Kidney tubule cell (primary cell): ENCODE data around the gene RNF152.

Experiments used
- DNase-seq: peaks from one replicate; pipeline ENCODE4 v3.0.0-alpha.2; 2018; ENCODE audit warnings: low spot score

Gene RNF152

DNA sequence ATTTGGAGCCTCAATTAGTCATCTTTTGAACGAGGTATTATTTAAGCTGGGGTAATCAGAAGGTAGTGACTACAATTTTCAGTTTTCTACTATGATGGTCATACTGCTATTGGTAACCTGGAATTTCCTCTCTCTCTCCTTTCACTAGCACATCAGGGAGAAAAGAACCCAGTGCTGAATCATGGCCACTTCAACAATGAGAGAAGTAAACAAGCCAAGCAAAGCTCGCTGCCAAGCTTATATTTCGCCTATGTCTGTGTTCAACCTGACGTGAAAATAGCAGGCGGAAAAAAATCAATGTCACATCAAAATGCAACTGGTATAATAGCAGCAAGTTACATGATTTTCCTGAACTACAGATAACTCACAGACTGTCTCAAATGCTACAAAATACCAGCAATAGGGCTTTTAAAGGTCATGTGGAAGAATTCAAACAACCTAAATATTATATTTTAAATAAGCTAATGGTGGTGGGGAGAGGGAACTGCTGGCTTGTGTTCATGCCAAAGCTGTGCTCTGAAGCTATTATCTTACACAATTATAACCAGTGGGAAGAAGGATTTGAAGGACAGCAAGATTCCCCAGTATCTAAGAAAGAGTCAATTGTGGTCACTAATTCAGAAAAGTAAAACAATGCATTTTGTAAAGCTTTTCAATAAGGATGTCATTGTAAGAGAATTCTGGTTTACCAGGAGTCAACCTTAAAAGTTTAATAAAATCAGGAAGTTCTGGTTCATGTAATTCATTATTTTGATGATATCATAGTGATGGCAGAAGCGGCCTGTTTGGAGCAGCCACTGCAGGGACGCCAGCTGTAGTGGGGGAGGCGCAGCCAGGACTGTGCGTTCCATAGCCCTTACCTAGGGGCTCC lies 38.0 kb downstream of the RNF152 start:
- DNase-seq = peak; percentile 25

DNA sequence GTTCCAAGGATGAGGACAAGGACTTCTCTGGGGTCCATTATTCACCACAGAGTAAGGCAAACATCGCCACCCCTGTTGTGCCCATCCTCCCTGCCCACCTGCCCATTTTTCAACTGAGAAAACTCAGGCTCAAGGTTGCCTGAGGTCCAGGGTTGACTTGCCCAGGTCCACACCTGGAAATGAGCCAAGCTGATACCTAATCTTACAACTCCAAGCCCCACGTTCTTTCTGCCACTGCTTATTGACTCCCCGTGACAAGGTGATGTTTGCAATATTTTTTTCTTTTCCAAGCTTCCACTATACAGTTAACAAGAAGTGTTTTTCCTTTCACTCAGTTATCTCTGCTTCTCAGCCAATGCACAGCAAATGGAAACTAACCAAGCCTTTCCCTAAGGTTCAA lies 39.0 kb downstream of the RNF152 start:
- no peak for DNase-seq

DNA sequence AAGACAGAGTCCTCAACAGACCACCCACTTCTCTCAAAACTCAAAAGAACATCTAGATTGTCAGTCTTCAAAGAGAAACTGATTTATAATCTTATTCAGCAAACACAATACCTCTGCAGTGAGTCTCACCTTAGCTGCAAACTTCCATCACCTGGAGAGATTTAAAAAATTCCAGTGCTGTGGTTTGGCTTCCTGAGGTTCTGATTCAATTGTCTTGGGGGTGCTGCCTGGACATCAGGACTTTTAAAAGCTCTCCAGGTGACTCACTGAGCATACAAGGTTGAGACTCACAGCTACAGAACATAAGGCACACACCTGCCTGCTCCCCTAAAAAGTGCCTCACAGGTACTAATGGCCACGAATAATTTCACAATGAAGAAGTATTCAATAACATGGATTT lies 40.3 kb downstream of the RNF152 start:
- DNase-seq = peak; percentile 72

DNA sequence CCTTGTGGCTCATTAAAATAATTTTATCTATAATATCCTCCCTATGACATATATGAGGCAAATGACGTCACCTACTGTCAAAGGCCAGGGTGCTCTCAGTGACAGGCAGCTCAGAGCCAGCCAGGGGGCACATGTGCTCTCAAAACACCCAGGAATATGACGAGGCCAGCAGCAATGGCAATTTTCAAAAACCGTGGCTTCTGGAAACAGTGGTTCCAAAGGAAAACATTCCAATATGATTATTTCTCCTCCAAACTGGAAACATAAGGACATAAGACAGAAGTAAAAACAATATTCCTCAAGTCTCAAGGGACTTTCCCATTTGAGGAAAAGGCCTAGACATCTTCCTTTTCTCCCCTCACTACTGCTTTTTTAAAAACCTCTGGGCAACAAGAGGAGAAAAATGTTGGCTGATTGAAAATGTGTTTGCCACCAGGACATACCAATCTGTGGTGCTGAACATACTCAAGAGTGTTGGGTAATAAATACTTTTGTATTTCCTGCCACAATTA lies 40.8 kb downstream of the RNF152 start:
- DNase-seq = no peak

DNA sequence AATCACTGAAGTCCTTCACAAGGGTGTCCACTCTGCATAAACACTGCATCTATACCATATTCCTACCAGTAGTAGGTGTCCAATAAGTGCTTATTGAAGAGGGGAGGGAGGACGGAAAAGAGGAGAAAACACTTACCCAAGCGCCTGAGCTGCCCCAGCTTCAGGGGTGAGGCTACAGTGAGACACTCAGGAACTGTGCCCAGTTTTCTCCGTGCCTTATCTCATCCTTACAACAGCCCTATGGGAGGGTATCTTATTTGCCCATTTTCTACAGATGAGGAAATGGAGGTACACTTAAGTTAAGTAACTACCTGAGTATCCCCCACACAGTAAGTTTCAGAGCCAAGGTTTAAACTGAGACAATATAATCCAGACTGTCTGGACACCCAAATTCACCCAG lies 41.5 kb downstream of the RNF152 start:
- no peak for DNase-seq

DNA sequence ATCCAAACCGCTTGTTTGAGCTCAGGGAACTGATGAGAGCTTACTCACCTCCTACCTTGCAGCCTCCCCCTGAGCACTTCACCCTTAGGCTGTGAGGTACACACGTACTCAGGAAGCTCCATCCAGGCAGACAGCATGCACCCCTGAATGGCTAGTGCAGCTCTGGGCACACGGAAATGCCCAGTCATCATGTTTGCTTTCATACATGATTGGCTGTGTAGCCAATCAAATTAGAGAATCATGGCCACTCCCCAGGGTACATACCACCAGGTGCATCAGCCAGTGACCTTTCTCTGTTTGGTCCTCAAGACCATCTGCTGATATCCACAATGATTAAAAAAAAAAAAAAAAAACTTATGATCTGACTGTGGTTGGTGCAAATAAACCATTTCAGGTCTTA lies 42.1 kb downstream of the RNF152 start:
- peak; percentile 19 for DNase-seq

DNA sequence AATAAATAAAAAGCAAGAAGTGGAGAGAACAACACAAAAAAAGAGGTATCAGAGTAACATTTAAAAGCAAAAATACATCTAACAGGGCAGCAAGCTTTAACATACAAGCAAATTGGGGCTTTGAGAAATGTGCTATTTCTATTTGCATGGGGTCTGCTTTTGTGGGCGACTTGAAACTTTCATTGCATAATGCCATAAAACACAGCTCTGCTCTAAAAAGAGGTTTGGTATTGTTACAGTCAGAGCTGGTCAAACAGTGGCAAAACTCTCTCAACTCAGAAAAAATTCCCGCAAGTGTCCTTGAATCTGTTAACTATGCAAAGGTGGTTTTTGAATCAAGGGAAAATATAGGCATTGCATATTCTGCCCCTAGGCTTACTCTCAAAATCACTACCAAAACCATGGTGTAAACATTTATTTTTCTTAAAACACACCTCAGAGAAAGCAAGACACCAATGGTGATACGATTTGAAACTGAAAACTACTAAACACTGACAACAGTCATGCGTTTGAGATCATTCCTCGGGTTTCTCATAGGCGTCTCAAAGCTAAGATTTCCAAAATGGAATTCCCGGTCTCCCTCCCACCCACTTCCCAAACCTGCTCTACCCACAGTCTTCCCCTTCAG lies 45.5 kb downstream of the RNF152 start:
- DNase-seq = no peak

DNA sequence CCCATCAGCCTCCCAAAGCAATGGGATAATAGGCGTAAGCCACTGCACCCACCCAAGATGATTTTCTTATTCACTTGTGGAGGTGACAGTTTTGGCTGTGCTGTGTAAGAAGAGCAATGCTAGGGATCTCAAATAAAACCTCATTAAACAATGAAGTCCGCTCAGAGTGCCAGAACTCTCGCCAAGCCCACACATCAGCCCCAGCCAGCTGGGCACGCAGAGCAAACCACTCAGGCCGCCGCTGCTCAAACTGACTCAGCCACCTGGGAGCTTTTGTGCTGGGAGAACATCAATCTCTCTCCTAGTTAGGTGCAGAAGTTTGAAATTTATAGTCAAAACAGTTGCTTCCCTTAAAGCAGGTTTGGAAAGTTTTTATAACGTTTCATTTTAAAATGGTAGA lies 47.6 kb downstream of the RNF152 start:
- no peak for DNase-seq

DNA sequence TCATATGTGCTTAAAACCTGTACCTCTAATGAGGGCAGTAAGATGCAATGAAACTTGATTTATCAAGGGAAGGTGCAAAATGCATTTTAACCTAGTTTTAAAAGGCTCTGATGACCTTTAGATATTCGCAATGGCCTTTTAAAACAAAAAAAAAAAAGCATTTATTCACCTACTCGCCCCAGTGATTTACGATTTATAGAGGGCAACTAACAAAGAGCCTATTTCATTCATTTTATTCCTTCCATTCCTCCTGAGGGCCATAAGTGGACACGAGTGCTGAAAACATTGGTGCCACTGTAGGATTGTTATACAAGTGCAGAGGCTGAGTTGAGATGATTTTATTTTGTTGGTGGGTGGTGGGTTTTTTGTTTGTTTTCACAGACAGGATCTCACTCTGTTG lies 48.1 kb downstream of the RNF152 start:
- DNase-seq = no peak

DNA sequence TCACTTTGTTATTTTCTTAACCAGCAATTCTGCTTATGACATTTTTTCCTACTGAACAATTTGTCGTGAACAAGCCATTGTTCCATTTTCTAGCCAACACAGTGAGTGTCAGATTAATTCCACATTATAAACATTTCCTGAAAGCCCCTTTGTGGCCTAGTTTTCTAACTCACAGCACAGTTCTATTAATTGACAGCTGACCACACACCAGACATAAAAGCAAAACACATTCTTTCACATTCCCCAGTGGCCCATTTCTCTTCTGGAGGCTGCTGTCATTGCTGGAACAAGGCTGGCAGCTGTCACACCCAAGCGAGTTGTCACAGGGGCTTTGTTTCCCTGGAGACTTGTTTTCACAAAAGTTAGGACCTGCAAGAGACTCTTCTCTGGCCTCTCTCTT lies 50.7 kb downstream of the RNF152 start:
- DNase-seq = no peak

DNA sequence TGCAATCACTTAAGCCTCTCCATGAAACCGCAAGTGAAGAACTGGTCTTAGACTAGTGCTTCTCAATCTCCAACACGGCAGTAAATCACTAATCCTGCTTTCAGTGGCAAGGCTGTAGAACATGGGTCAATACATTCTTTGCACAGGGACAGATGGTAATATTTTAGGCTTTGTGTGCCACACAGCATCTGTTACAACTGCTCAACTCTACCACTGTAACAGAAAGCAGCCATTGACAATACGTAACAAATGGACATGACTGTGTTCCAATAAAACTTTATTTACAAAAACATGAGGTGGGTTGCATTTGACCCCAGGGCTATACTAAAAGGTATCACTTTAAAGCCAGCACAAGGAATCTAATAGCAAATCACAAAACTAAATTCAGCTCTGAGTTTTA lies 51.1 kb downstream of the RNF152 start:
- no peak for DNase-seq

DNA sequence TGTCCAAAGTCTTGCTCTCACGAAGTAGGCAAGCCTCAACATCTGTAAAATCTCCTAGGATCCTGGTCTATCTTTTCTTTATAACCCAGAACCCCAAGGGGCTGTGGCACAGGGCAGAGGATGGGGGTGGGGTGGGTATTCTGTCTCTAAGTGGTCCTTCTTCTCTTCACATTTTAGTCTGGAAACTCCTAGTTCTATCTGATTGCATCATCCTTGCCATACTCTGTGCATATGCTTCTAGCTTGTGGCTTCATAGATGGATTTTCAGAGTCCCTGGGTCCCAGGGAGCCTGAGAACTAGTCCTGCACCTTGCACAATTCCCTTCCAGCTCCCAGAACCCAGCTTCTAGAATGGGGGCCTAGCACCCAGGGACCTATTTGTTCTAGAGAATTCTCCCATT lies 52.5 kb downstream of the RNF152 start:
- DNase-seq = no peak

DNA sequence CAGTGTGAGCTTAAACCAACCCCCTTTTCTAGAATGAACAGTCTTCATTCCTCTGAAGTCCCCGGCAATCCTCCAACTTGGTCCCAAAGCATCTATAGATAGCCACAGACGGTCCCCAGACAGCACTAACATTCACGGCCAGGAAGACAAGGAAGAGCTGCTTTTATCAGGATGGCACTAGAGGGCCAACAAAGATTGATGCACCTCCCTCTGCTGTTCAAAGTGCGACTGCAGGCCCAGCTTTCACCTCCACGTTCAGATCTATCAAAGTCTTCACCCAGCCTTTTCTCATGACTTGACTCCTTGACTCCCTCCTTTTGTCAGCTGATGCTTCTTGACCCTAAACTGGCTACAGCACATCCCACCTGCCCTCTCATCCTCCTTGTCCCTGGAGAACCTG lies 54.3 kb downstream of the RNF152 start:
- no peak for DNase-seq

DNA sequence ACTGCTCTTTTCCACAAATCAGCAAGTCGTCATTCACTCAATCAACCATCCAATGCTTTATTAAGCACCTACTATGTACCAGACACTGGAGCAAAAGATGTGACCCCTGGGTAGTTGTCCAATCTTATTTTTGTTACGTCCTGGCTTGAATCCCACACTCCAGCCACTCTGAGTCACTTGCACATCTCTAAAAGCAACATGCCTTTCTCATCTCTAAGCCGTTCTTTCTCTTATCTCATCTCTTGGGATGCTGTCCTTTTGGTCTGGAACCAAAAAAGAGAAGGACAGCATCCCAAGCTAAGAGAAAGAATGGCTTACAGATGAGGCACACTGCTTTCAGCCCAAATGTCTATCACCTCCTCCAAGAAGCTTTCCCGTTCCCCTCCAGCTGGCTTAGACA lies 58.8 kb downstream of the RNF152 start:
- DNase-seq = no peak

DNA sequence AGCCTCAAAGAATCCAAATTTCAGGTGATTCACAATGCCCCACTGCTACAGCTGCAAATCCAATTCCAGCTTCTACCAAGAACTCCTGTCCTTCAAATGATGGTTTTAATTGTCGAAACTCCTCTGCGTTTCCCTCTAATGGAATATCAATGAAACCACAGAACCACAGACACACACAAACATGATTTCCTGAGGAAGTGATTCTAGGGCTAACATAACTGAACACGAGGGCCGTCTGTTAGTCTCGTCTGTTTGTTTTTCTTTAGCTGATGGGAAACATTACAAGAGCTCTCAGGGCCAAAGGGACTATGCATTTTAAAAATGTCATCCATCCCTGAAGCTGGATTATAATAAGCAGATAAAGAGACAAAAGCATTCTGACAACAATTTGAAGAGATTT lies 59.4 kb downstream of the RNF152 start:
- DNase-seq = no peak

DNA sequence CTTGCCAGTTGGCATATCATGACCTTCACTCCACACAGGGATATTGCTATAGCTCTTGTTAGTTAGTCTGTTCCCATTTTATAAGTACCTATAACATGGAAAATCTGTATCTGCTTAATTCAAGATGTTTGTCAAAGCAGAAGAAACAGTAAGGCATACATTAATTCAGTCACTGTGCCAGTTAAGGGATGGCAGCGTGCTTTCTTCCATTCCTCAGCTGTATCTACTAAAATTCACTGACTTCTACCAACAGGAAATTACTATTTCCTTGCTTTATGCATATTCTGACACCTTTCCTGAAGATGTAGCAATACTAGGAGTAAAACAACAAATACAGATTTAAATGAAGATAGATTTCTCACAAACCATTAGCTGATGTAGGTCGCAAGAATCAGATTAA lies 59.9 kb downstream of the RNF152 start:
- no peak for DNase-seq

DNA sequence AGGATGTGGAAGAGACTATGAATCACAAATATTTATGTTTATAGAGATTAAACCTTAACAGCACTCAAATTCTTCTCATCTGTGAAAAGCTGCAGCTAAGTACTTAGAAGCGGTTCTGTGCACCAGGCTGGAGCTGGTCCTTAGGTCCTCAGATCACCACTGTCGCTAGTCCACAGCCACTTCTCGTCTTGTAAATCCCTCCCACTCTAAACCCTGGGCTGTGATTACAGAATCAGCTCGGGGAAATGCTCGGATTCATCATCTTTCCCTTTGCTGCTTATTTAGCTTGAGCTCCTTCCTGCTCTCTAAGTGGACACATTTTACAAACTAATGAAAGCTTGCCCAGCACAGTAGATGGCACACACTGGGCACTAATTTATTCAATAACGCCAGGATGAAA lies 61.7 kb downstream of the RNF152 start:
- DNase-seq = no peak

DNA sequence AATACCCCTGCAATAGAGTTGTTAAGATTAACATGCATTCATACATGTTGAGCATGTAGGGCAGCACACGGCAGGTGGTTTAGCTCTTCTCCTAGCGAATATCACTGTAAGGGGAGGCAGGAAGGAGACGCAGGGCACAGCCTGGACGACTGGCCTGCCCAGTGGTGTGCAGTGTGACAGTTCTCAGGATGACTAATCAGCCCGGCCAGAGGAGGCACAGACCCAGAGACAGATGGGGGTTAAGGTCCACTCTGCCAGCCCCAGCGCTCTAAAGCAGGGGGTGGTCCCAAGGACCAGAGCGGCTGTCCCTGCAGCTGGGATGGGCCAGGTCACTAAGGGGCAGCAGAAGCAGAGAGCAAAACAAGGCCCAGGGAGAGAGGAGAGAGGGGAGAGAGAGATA lies 63.7 kb downstream of the RNF152 start:
- DNase-seq = no peak

DNA sequence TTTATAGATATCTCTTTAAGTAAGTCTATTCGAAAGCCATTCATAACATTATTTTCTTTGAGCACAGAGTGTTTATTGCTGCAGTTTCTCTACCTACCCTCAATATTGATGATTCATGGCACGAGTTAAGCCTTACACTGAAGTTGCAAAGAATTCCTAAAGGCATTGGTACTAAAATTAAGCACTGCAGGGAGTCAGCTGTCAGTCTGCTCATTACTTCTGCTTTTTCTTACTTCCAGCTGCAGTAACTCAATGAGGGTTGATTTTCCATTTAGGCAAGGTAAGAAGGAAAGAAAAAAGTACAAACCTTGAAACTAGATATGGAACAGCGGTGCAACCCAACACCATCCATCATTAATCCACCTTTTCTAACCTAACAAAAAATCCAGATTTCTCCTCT lies 65.2 kb downstream of the RNF152 start:
- DNase-seq = no peak

DNA sequence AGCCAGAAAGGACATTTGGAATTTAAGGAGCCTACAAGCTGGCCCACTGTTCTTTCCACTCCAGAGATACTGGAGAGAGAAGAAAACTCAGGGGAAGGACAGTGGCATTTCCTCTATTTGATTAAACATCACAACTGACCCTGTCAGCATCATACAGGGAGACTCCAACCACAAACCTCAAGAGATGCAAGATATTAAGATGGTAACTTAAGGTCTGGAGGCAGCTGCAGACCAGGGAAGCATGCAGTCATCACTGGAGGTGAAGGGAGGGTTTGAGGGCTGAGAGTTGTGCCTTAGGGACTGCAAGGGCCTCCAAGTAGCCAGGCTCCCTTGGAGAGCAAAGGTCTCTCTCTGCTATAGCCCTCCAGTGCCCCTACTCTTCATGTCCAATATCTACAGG lies 67.4 kb downstream of the RNF152 start:
- DNase-seq = no peak

DNA sequence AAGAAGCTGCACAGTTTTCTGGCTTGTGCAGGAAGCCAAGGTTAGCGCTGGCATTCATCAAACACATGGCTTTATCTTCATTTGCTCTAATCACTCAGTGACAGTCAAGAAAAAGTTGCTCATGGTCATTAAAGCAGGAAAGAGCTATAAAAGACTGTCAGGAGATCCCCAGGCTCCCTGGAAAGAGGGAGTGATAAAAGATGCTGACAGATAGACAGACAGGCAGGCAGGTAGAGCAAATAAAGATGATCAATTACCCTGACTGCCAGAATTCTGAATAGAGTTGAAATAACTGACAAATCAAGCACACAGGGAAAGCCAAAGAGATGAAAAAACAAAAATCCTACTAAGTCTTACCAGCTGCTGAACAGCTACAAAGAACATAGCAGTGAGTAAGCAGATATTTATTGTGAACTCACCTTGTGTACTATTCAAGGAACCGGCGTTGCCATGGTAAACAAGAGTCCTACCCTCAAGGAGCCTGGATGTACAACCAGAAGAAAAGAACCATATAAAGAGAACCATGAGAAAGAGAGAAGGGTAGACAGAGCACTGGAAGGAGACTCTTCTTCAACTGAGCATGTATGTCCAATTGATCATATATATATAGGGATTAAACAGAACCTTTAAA lies 68.0 kb downstream of the RNF152 start:
- DNase-seq = no peak

DNA sequence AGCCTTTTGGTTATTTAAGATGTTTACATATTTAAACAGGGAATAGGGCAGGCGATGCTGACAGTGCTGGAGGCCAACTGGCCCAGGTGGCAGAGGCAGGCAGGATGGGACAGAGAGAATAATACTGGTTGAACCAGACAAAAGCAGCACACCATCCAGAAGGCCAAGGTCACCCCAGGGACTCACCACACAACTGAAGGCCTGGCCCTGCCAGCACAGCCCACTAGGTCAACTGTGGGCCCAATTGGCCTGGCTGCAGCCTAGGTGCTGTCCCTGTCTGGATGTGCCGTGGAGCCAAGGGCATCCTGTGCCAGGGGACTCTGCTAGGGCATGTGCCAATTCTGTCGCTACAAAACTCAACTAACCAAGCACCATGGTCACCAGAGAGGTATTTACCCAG lies 69.2 kb downstream of the RNF152 start:
- DNase-seq = no peak

DNA sequence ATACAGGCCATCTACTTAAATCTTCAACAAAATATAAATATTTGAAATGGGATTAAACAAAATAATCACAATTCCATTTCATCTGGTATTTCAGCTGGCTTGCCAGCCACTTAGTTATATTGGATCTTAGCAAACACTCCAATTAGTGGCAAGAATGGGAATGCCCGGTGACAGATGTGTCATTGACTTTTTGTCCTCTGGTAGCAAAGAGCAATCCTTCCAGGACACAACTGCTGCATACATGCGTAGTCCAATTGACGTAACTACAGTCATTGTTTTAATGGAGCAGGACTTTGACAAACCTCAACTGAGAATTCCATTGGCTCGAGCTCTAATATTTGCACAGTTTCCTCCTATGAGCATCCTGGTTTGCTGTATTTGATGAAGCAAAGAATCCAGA lies 69.9 kb downstream of the RNF152 start:
- DNase-seq = no peak
